Raji (cell line): ENCODE results near the gene CREBBP.

Experiments
- POLR2A ChIP-seq: IDR thresholded peaks from 2 replicates; pipeline ENCODE4 v1.6.1; 2011; ENCODE audit warnings: low read depth, low read length, control low read depth; ENCODE audit not compliant: insufficient read depth

Gene CREBBP

DNA sequence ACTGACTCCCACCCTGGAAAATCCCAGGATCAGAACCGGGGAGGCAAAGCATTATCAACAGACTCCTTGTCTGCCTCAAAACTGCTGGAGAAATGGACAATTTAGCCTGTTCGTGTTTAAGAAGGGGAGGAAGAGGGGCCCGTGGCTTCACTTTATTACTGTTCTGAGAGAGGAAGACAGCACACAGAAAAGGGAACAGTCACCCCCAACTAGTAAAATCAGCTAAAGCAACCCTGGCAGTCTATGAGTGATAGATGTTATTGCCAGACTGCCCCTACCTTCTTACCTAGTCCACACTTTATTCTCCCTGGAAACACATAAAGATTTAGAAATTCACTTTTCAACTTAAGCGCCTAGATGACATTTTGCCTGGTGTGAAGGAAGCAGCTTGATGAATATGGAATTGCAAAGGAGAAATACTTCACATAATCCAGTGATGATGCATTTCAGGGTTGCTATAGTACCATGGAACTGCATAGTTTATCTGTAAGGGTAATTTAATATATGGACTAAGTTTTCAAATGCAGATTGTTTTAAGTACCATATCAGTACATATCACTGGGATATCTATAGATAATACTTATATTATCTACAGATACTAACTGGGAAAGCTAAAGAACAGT is 126.3 kb downstream of the CREBBP start:
- no peak for TF ChIP-seq POLR2A

DNA sequence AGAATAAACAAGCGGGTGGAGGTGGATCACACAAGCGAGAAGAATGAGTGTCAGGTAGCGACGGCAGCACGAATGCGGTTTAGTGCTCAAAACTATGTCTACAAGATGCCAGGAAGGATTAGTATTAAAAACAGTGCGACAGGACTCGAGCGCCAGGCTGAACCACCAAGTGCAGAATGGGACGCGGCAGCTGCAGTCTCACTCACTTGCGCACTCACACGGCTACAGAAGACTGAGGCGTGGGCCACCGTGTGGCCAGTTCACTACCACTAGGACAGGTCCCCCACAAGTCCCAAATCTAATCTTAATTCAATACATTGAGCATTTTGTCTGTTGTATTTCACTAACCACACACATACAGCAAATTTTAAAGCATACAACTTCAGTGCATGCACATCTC is 127.5 kb downstream of the CREBBP start:
- TF ChIP-seq POLR2A = no peak

DNA sequence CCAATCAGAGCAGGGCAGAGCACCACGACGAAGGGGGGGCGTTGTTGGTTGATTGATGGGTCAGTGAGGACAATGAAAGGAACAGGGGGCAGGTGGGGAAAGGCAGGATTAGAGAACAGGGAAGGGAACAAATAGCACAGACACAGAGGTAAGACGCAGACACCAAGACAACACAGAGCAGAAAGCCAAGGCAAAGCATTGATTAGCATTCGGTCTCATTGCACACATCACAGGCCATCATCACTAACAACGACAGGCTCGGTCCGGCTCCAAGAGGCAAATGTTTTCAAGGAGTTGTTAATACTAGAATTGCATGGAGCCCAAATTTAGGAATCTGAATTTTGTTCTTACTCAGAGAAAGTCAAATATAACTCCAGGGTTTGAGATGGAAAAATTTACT is 128.6 kb downstream of the CREBBP start:
- TF ChIP-seq POLR2A = no peak

DNA sequence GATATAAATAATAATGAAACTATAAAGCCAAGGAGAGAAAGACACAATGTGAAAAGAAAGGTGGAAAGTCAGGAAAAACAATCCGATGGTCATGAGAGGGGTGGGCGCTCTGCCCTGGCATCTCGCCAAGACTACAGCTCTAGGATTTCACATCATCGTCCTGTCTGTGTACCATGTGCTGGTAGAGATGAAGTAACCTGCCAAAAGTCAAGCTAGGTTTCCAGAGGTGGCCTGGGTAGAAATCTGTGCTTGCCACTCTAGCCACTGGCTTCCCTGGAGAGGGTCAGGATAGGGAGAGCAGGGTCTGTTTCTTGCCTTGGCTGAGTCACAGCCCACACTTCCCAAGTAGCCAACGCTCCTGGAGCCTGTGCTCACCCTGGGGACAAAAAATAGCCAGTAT is 132.2 kb downstream of the CREBBP start:
- no peak for TF ChIP-seq POLR2A

DNA sequence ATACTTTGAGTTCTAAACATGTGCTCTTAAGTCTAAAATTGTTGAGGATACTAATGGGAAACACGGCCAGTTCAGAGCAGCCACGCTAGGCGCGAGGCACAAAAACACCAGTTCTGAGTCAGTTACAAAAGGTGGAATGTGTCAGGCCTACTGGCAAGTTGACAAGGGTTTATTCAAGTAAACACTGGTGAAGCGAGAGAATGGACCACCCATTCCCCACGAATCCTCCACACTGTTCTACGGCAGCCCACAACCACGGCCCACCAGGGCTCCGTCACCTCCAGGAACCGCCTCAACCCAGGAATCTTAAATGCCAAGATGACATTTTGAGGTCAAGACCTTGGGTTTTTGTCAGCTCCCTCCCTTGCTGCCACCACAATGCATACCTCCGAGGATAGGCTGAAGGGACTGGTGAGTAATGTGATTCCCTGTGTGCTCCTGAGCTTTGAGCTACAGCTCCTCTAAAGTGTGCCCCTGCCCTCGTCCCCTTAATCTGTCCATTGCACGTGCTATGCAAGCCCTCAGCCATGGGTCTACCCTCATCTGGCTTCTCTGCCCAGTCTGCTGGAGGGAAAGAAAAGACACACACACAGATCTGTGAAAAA is 134.7 kb downstream of the CREBBP start:
- TF ChIP-seq POLR2A = no peak

DNA sequence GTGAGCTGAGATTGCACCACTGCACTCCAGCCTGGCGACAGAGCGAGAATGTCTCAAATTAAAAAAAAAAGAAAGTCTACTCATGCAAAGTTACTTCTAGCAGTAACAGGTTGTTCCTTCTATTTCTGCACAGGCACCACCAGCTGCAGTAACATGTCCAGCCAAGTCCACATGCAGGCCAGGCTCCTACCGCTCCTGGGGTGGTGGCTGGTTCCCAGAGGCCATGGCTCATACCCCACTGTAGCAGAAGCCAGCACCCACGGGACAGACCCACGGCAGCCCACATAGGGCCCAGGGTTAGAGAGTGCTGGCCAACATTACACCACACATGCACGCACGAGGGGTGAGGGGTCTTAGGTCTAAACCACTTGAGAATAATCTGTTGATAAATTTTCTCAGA is 136.5 kb downstream of the CREBBP start:
- TF ChIP-seq POLR2A = no peak

DNA sequence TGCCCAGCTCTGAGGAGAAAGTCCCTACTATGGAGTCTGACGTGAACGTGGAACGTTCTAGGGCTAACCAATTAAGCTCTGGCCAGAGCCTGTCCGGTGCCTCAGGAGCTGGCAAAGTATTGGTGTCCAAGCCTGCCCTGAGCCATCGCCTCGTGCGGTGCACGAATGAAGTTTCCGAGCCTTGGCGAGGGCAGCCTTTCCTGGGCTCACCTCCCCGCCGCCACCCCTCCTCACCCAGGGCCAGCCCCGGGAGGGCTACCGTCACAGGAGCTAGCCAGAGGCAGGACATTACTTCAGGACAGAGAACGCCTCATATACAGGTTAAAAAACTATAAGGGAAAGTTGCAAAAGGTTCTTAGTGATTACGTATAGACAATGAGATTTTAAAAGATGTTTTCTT is 139.6 kb downstream of the CREBBP start:
- no peak for TF ChIP-seq POLR2A

DNA sequence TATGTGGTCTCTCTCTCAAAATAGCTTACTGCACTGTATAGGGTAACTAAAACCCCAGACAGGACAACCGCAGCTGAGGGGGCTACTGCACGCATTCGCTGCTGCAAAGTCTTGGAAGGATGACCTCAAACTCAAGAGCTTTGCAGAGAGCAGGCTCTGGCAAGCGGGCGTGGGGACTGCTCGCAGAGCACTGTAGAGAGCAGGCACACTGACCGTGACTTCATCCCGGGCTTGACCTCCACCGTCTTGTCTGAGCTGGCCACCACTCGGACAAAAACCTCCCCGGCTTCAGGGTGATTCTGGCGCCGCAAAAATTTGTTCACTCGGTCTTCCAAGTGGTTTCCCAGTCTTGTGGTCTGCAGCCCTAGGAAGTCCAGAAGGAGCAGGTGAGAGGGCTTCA is 140.3 kb downstream of the CREBBP start:
- no peak for TF ChIP-seq POLR2A

DNA sequence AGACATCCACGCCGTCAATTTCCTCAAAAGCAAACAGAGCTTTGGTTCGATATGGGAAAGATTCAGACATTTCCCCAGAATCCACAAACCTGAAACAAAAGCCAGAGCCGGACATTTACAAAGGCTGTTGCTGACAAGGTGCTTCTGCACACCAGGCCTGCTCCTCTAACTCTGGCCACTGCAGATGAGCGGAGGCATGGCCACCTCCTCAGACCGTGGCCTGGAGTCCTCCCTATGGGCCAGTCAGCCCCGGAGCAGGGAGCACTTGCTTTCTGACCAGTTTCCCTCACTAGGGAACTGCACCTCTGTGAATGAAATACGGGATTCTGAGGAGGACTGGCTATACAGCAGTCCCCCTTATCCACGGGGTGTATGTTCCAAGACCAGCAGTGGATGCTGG is 140.9 kb downstream of the CREBBP start:
- no peak for TF ChIP-seq POLR2A

DNA sequence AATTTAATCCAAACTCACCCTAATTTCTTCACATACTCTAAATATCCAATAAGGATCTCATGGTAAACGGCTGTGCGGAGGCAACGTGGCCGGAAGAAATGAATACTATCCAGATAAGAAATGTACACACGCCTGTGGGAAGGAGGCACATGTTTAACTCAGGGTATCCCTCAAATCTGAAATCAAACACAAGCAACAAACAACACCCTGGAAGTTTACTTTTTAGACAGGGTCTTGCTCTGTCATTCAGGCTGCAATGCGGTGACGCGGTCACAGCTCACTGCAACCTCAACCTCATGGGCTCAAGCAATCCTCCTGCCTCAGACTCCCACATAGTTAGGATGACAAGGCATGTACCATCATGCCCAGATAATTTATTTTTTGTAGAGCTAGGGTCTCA is 142.0 kb downstream of the CREBBP start:
- TF ChIP-seq POLR2A = no peak

DNA sequence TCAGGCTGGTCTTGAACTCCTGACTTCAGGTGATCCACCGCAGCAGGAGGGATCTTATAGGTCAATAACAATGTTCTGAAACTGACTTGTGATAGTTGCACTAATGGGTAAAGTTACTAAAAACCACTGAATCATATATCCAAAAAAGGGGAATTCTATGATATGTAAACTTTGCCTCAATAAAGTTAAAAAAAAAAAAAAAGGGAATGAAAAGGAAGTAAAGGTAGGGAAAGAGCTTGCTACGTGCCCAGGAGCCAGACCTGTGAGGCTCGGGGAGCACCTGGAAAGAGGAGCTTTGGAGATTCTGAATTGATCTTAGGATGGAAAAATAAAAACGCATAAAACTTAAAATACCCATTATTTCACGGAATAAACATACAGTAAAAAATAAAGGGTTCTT is 142.4 kb downstream of the CREBBP start:
- no peak for TF ChIP-seq POLR2A

DNA sequence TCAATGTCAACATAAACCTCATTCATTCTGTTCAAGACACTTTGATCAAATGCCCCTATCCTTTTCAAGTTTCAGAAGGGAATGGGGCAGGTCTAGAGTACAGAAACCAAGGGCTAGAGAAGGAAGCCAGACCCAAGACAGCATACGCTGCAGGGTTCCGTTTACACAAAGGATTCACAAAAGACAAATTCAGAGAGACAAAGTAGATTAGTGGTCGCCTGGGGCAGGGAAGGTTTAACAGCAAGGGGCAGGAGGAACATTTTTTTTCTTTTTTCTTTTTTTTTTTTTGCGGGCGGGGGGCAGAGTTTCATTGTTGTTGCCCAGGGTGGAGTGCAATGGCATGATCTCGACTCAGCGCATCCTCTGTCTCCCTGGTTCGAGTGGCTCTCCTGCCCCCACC is 143.3 kb downstream of the CREBBP start:
- TF ChIP-seq POLR2A = no peak

DNA sequence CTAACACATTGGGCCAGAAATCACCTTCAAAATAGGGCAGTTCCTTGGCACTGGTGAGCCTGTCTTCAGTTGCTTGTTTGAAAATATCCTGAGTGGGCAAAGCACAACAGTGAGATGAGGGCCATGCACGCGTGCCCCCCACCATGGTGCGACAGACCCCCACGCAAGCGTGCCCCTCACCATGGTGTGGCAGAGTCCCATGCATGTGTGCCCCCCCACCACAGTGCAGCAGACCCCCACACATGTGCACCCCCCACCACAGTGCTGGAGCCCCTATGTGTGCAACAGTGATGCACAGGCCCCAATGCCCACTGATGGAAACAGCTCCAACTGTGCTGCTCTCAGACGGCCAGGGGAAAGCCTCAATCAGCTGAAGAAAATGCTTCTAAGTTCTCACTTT is 144.4 kb downstream of the CREBBP start:
- no peak for TF ChIP-seq POLR2A

DNA sequence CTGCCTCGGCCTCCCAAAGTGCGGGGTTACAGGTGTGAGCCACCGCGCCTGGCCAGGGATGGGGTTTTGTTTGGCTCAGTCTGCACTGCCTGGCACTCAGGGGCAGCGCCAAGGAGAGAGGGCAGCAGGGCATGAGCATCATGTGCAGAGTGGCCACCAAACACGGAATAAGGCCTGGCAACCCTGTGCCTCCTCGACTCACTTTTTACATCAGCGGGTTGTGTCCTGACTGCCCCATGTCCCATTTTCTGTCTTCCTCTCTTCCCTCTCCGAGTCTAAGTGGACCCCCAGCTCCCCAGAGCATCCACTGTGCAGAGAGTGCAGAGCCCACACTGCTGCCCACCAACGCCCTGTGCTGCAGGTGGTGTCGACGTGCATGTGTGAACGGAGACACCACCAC is 145.0 kb downstream of the CREBBP start:
- TF ChIP-seq POLR2A = no peak

DNA sequence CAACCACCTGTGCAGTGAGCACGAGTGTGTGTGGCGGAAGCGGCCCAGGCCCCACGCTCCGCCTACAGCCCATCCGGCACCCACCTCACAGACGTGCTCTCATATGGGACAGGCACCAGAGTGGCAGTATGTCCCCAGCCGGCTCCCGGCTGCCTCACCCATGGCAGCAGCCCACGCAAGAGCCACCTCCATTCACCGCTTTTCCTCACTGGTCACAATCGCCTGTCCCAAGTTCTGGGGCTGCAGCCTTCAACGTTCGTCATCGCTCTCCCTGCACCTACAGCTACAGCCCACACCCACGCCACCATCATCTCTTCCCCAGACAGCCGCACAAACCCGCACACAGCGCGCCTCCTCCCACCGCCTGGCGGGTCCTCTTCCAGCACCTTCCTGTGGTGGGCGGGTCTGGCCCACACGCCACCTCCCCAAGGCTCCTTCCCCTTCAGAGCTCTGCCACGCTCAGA is 145.7 kb downstream of the CREBBP start:
- TF ChIP-seq POLR2A = no peak

DNA sequence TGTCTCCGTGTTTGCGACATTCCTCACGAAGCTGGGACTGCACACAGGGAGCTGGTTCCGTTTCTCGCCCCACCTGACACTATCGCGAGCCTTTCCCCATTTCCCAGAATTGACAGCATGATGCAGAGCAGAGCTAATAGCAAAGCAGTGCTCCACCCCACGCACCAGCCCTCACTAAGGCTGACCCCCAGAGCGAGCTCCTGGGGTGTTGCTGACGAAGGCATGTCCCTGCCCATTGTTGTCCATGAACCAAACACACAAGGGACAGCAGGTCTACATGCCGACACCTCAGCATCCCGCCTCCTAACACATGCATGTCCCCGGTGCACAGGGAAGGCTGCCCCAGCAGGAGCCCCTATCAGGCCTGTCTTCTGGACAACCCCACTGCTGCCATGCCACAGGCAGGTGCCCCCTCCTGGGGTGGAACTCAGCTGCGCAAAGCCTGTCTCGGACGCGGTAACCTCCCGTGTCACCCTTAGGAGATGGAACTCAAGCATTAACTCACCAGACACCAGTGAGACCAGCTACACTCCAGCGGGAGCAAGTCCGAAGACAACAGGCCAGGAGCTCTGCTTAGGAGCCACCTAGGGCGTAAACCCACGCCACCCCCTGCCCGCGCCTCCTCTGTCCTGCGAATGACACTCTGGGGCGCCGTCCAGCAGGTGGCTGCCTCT is 146.3 kb downstream of the CREBBP start:
- no peak for TF ChIP-seq POLR2A
